ENCODE results near the gene TGM1. TPM values are rescaled to one million over a fixed set of nuclear protein-coding genes. Genes with fewer than 3 reads are reported as not detected.

Gene TGM1
- total and polyA plus RNA-seq, 2 experiments from 2014 or later = 0.31 to 0.63 TPM

DNA sequence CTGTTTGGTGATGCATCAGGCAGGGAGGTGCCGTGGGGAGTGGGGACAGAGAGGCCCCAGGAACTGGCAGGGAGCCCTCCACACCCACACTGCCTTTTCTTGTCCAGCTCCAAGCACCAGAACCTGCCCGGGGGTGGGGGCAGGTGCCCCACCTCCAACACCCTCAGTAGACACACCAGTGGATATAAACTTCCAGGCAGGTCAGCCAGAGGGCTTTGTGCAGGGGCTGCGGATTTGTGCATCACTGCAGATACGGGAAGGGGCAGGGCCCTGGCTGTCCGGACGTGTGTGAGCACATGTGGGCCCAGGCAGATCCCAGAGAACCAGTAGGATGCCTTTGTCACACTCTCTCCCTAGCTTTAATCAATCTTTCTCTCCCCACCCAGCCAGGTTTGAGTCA, 1.3 kb upstream of the TGM1 start:
- Histone ChIP-seq H3K4me2 (no peak overlapping the region), H3K9me2 (ENCODE audit: insufficient read depth) (no peaks in the 10 kb centered on the region), H3K27ac (ENCODE audit: low read depth) (no peak overlapping the region), H3K36me3 (ENCODE audit: insufficient read depth) (no peaks in the 10 kb centered on the region), H3K4me1 (ENCODE audit: insufficient read depth) (no peaks in the 10 kb centered on the region), H3K79me2 (replicated peaks; ENCODE audit: insufficient read depth) (no peaks in the 10 kb centered on the region), H2AFZ (no peak overlapping the region), H3K4me3 (no peak overlapping the region), H3F3A (replicated peaks; ENCODE audit: low read depth) (no peaks in the 10 kb centered on the region), H3K27me3 (ENCODE audit: insufficient read depth) (no peaks in the 10 kb centered on the region), H4K20me1 (replicated peaks; ENCODE audit: insufficient read depth) (no peaks in the 10 kb centered on the region)
- peaks cover 3% of the 10 kb centered on the region; the same call in 1 of the 3 replicates for H3K4me1 Mint-ChIP-seq
- H3K9me3 Mint-ChIP-seq = no peaks in the 10 kb centered on the region
- peaks cover 10% of the 10 kb centered on the region for H3K27me3 Mint-ChIP-seq (ENCODE audit: insufficient read depth, low read depth, poor library complexity)
- no peak for DNase-seq (ENCODE audit: low spot score)
- ATAC-seq = no peak
- H3K4me3 Mint-ChIP-seq = no peak overlapping the region
- H3K36me3 Mint-ChIP-seq (ENCODE audit: low read depth) = peaks cover 6% of the 10 kb centered on the region; the same call in 2 of the 3 replicates
- TF ChIP-seq STAT1 (IDR thresholded peaks at IDR 0.05; ENCODE audit: unreplicated experiment) (no peak), ZNF114 (CRISPR knock-in tag; IDR thresholded peaks at IDR 0.05) (no peak), POLR2AphosphoS5 (IDR thresholded peaks at IDR 0.05; ENCODE audit: low read depth) (no peak), ZNF331 (CRISPR knock-in tag; IDR thresholded peaks at IDR 0.05; ENCODE audit: low read depth) (no peak), EZH2phosphoT487 (IDR thresholded peaks at IDR 0.05; ENCODE audit: unreplicated experiment) (no peak), NANOG (IDR thresholded peaks at IDR 0.05; ENCODE audit: borderline replicate concordance) (no peak), JUNB (IDR thresholded peaks at IDR 0.05; ENCODE audit: unreplicated experiment) (no peak), CREB1 (CRISPR knock-in tag; IDR thresholded peaks at IDR 0.05; ENCODE audit: low read depth) (no peak), EZH2 (IDR thresholded peaks at IDR 0.05; ENCODE audit: low read depth, unreplicated experiment) (no peak)
- TF ChIP-seq, protein P1, sequence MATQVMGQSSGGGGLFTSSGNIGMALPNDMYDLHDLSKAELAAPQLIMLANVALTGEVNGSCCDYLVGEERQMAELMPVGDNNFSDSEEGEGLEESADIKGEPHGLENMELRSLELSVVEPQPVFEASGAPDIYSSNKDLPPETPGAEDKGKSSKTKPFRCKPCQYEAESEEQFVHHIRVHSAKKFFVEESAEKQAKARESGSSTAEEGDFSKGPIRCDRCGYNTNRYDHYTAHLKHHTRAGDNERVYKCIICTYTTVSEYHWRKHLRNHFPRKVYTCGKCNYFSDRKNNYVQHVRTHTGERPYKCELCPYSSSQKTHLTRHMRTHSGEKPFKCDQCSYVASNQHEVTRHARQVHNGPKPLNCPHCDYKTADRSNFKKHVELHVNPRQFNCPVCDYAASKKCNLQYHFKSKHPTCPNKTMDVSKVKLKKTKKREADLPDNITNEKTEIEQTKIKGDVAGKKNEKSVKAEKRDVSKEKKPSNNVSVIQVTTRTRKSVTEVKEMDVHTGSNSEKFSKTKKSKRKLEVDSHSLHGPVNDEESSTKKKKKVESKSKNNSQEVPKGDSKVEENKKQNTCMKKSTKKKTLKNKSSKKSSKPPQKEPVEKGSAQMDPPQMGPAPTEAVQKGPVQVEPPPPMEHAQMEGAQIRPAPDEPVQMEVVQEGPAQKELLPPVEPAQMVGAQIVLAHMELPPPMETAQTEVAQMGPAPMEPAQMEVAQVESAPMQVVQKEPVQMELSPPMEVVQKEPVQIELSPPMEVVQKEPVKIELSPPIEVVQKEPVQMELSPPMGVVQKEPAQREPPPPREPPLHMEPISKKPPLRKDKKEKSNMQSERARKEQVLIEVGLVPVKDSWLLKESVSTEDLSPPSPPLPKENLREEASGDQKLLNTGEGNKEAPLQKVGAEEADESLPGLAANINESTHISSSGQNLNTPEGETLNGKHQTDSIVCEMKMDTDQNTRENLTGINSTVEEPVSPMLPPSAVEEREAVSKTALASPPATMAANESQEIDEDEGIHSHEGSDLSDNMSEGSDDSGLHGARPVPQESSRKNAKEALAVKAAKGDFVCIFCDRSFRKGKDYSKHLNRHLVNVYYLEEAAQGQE (IDR thresholded peaks at IDR 0.05; ENCODE audit: unreplicated experiment) = no peak
- TF ChIP-seq, protein P2, sequence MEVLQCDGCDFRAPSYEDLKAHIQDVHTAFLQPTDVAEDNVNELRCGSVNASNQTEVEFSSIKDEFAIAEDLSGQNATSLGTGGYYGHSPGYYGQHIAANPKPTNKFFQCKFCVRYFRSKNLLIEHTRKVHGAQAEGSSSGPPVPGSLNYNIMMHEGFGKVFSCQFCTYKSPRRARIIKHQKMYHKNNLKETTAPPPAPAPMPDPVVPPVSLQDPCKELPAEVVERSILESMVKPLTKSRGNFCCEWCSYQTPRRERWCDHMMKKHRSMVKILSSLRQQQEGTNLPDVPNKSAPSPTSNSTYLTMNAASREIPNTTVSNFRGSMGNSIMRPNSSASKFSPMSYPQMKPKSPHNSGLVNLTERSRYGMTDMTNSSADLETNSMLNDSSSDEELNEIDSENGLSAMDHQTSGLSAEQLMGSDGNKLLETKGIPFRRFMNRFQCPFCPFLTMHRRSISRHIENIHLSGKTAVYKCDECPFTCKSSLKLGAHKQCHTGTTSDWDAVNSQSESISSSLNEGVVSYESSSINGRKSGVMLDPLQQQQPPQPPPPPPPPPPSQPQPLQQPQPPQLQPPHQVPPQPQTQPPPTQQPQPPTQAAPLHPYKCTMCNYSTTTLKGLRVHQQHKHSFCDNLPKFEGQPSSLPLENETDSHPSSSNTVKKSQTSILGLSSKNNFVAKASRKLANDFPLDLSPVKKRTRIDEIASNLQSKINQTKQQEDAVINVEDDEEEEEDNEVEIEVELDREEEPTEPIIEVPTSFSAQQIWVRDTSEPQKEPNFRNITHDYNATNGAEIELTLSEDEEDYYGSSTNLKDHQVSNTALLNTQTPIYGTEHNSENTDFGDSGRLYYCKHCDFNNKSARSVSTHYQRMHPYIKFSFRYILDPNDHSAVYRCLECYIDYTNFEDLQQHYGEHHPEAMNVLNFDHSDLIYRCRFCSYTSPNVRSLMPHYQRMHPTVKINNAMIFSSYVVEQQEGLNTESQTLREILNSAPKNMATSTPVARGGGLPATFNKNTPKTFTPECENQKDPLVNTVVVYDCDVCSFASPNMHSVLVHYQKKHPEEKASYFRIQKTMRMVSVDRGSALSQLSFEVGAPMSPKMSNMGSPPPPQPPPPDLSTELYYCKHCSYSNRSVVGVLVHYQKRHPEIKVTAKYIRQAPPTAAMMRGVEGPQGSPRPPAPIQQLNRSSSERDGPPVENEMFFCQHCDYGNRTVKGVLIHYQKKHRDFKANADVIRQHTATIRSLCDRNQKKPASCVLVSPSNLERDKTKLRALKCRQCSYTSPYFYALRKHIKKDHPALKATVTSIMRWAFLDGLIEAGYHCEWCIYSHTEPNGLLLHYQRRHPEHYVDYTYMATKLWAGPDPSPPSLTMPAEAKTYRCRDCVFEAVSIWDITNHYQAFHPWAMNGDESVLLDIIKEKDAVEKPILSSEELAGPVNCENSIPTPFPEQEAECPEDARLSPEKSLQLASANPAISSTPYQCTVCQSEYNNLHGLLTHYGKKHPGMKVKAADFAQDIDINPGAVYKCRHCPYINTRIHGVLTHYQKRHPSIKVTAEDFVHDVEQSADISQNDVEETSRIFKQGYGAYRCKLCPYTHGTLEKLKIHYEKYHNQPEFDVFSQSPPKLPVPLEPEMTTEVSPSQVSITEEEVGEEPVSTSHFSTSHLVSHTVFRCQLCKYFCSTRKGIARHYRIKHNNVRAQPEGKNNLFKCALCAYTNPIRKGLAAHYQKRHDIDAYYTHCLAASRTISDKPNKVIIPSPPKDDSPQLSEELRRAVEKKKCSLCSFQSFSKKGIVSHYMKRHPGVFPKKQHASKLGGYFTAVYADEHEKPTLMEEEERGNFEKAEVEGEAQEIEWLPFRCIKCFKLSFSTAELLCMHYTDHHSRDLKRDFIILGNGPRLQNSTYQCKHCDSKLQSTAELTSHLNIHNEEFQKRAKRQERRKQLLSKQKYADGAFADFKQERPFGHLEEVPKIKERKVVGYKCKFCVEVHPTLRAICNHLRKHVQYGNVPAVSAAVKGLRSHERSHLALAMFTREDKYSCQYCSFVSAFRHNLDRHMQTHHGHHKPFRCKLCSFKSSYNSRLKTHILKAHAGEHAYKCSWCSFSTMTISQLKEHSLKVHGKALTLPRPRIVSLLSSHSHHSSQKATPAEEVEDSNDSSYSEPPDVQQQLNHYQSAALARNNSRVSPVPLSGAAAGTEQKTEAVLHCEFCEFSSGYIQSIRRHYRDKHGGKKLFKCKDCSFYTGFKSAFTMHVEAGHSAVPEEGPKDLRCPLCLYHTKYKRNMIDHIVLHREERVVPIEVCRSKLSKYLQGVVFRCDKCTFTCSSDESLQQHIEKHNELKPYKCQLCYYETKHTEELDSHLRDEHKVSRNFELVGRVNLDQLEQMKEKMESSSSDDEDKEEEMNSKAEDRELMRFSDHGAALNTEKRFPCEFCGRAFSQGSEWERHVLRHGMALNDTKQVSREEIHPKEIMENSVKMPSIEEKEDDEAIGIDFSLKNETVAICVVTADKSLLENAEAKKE (CRISPR knock-in tag; IDR thresholded peaks at IDR 0.05) = no peak
- TF ChIP-seq, protein P3, sequence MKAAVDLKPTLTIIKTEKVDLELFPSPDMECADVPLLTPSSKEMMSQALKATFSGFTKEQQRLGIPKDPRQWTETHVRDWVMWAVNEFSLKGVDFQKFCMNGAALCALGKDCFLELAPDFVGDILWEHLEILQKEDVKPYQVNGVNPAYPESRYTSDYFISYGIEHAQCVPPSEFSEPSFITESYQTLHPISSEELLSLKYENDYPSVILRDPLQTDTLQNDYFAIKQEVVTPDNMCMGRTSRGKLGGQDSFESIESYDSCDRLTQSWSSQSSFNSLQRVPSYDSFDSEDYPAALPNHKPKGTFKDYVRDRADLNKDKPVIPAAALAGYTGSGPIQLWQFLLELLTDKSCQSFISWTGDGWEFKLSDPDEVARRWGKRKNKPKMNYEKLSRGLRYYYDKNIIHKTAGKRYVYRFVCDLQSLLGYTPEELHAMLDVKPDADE (IDR thresholded peaks at IDR 0.05) = no peak
- TF ChIP-seq, protein P4, sequence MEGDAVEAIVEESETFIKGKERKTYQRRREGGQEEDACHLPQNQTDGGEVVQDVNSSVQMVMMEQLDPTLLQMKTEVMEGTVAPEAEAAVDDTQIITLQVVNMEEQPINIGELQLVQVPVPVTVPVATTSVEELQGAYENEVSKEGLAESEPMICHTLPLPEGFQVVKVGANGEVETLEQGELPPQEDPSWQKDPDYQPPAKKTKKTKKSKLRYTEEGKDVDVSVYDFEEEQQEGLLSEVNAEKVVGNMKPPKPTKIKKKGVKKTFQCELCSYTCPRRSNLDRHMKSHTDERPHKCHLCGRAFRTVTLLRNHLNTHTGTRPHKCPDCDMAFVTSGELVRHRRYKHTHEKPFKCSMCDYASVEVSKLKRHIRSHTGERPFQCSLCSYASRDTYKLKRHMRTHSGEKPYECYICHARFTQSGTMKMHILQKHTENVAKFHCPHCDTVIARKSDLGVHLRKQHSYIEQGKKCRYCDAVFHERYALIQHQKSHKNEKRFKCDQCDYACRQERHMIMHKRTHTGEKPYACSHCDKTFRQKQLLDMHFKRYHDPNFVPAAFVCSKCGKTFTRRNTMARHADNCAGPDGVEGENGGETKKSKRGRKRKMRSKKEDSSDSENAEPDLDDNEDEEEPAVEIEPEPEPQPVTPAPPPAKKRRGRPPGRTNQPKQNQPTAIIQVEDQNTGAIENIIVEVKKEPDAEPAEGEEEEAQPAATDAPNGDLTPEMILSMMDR (conservative IDR thresholded peaks at IDR 0.05; ENCODE audit: low read depth in 2 of 2) = no peak
- no peak overlapping the region for H3K27ac Mint-ChIP-seq
